ENCODE results near the gene LPP.

DNA sequence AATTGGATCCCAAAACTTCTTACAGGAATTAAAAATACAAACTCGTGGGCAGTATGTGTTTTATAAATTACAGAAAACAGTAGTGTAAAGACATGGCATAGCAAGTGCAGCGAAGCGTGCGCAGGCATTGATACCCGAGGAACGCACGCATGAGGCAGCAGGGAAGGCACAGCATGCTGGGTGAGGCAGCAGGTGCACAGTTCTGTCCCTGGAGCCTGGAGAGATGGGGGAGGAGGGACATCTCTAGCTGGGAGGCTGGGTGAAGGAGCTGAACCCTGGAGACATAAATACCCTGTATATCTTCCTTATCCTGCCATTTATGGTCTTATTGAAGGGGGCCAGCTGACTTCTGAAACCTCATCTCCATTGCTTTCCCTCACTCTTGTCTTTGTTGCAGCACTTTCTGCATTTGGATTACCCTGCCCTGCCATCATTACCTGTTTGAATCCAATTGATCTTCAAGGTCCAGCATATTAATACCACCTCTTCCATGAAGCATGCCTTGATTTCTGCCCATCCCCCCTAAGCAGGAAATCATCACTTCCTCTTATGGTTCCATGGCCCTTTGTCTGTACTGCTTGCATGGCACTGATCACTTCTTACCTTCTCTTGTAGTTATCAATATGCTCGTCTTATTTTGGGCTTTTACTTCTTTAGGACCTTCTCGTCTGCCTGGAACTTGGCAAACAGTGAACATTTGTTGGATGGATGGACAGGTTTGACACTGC lies 20.5 kb downstream of the LPP start:
- TF ChIP-seq CTCF (conservative IDR thresholded peaks at IDR 0.05) (no peak), EZH2 (IDR thresholded peaks at IDR 0.05; ENCODE audit: low read depth) (no peak)

Measured in PC-9 (cell line).